Duodenal mucosa (tissue), 2 donors: ENCODE data around the gene CCDC82.

Experiments used
- H3K27ac ChIP-seq: one replicate; pipeline ENCODE4 v1.7.0; 2013; ENCODE audit warnings: low read depth, low read length
- H3K27me3 ChIP-seq, 2 donors: one replicate each; pipeline ENCODE4 v1.7.0; 2013; ENCODE audit warnings: low read length in 2 of 2, control low read depth in 1 of 2; ENCODE audit not compliant: insufficient read depth in 2 of 2, control insufficient read depth in 1 of 2
- H3K36me3 ChIP-seq, 2 donors: one replicate each; pipeline ENCODE4 v1.7.0; 2013; ENCODE audit warnings: low read length in 2 of 2, control low read depth in 1 of 2; ENCODE audit not compliant: insufficient read depth in 2 of 2, control insufficient read depth in 1 of 2
- H3K4me1 ChIP-seq, 2 donors: one replicate each; pipeline ENCODE4 v1.7.0; 2013; ENCODE audit warnings: low read length in 2 of 2, control low read depth in 1 of 2; ENCODE audit not compliant: insufficient read depth in 2 of 2, control insufficient read depth in 1 of 2
- H3K4me3 ChIP-seq, 2 donors: one replicate each; pipeline ENCODE4 v1.7.0; 2013; ENCODE audit warnings: low read length in 2 of 2, low read depth in 1 of 2
- H3K9ac ChIP-seq, 2 donors: one replicate each; pipeline ENCODE4 v1.7.0; 2013; ENCODE audit warnings: low read length in 2 of 2, low read depth in 1 of 2
- H3K9me3 ChIP-seq, 2 donors: one replicate each; pipeline ENCODE4 v1.7.0; 2013; ENCODE audit warnings: low read length in 2 of 2, control low read depth in 1 of 2; ENCODE audit not compliant: control insufficient read depth in 1 of 2

CCDC82 gene

DNA sequence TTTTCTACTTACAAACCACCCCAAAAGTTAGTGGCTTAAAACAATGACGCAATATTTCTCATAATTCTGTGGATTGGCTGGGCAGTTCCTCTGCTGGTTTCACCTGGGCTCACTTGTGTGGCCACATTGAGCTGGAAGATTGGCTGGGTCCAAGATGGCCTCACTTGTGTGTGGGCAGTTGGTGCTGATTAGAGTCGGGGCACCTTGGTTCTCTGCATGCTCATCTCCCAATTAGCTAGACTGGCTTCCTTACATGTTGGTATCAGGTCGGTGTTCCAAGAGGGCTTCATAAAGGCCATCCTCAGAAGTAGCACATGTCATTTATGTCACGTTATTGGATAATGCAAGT lies 59.2 kb downstream of the CCDC82 start:
- H3K27ac ChIP-seq: no peak overlapping the region
- H3K9me3 ChIP-seq: no peaks in the 10 kb centered on the region
- H3K36me3 ChIP-seq: no peaks in the 10 kb centered on the region
- peaks cover 12 to 28% of the 10 kb centered on the region in 2 donors for H3K4me1 ChIP-seq
- H3K4me3 ChIP-seq: no peak overlapping the region
- no peaks in the 10 kb centered on the region for H3K27me3 ChIP-seq
- no peak overlapping the region for H3K9ac ChIP-seq

GRCh38 chr11:96329855-96330510 lies 59.7 kb downstream of the CCDC82 start:
- Histone ChIP-seq H3K4me3 (no peak overlapping the region), H3K36me3 (no peaks in the 10 kb centered on the region), H3K27me3 (no peaks in the 10 kb centered on the region), H3K4me1 (peaks cover 12 to 25% of the 10 kb centered on the region in 2 donors), H3K9me3 (no peaks in the 10 kb centered on the region), H3K27ac (no peak overlapping the region), H3K9ac (no peak overlapping the region)

DNA sequence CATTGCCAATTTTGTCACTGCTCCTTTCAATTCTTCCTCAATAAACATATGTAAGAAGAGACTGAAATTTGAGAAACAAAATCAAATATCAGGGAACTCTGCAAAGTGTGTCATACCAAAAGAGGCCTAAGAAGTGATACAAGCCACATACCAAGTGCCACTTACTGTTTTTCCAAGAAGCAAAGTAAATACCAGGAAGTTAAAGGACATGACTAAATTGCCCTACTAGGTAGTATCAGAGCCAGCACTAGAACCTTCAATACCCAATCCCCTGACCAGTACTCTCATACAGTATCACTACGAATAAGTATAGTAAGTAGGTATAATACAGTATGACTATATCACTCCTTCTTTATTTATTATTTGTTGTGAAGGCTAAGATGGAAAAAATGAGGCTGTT lies 60.3 kb downstream of the CCDC82 start:
- no peaks in the 10 kb centered on the region for H3K27me3 ChIP-seq
- no peak overlapping the region for H3K9ac ChIP-seq
- H3K4me1 ChIP-seq: peaks cover 12 to 25% of the 10 kb centered on the region in 2 donors
- no peak overlapping the region for H3K4me3 ChIP-seq
- H3K27ac ChIP-seq: no peak overlapping the region
- H3K36me3 ChIP-seq: no peaks in the 10 kb centered on the region
- no peaks in the 10 kb centered on the region for H3K9me3 ChIP-seq

GRCh38 chr11:96328395-96329010 lies 61.2 kb downstream of the CCDC82 start:
- Histone ChIP-seq H3K27me3 (no peaks in the 10 kb centered on the region), H3K9ac (no peak overlapping the region), H3K9me3 (no peaks in the 10 kb centered on the region), H3K27ac (no peak overlapping the region), H3K36me3 (no peaks in the 10 kb centered on the region), H3K4me3 (no peak overlapping the region), H3K4me1 (peaks cover 12 to 25% of the 10 kb centered on the region in 2 donors)

DNA sequence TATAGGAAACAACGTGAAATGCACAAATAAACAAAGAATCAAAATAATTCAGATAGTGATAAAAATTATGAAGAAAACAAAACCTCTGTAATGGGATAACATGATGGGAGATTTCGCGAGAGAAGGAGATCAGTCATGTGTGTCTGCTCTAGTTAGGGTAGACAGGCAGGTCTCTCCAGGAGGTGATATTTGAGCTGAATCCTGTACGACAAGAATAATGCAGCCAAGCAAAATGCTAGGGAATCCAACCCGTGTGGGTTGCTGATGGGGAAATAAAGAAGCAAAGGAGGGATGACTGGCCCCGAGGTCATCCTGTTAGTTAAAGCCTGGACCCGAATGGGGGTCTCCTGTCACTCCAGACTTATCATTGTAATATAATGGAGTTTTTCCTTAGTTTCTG lies 62.8 kb downstream of the CCDC82 start:
- Histone ChIP-seq H3K27me3 (no peaks in the 10 kb centered on the region), H3K4me1 (peaks cover 1 to 10% of the 10 kb centered on the region in 2 donors), H3K4me3 (no peak overlapping the region), H3K9ac (no peak overlapping the region), H3K27ac (no peak overlapping the region), H3K9me3 (no peaks in the 10 kb centered on the region), H3K36me3 (no peaks in the 10 kb centered on the region)

DNA sequence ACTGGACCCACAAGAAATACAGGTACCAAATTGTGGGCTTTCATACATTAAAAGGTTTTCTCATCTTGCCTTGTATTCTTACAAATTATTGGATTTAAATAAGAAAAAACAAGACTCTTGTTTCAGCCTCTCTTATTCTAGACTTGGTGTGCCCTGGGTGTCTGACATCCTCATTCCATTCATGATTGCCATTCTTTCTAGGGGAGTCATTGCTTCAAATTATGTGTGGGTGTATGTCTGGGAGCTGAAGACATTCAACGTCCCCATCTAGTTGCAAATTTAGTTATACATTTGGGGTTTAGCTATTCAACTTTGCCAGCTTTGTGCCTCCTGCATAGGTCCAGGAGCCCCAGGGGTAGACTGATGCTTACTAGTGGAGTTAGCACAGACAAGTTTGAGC lies 64.8 kb downstream of the CCDC82 start:
- Histone ChIP-seq H3K27ac (no peak overlapping the region), H3K4me3 (no peak overlapping the region), H3K36me3 (no peaks in the 10 kb centered on the region), H3K4me1 (peaks cover 0 to 6% of the 10 kb centered on the region in 2 donors), H3K27me3 (no peaks in the 10 kb centered on the region), H3K9me3 (no peaks in the 10 kb centered on the region), H3K9ac (no peak overlapping the region)

GRCh38 chr11:96323642-96323985 lies 66.1 kb downstream of the CCDC82 start:
- Histone ChIP-seq H3K27ac (no peak overlapping the region), H3K36me3 (no peaks in the 10 kb centered on the region), H3K9ac (no peak overlapping the region), H3K4me3 (no peak overlapping the region), H3K9me3 (no peaks in the 10 kb centered on the region), H3K4me1 (no peaks in the 10 kb centered on the region), H3K27me3 (no peaks in the 10 kb centered on the region)

GRCh38 chr11:96322775-96323641 lies 66.7 kb downstream of the CCDC82 start:
- Histone ChIP-seq H3K9ac (no peak overlapping the region), H3K27me3 (no peaks in the 10 kb centered on the region), H3K4me1 (no peaks in the 10 kb centered on the region), H3K4me3 (no peak overlapping the region), H3K9me3 (no peaks in the 10 kb centered on the region), H3K36me3 (no peaks in the 10 kb centered on the region), H3K27ac (no peak overlapping the region)

DNA sequence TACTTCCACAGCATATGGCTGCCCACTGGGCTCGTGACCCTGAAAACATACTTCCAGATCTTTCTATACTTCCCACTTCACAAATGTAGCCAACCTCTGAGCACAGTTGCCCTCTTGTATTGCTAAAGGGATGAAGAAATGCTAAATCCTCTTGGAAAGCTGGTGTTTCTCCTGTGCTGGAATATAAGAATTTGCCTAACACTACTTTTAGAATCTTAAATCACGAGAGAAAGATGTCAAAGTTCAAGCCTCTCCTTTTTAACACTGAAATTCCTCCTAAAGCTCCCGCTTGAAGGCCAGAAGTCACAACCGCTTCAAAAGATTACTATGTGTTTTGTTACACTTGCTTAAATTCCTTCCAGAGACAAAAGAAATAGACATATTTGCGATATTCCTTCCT lies 68.6 kb downstream of the CCDC82 start:
- Histone ChIP-seq H3K36me3 (no peaks in the 10 kb centered on the region), H3K9ac (no peak overlapping the region), H3K27me3 (no peaks in the 10 kb centered on the region), H3K9me3 (no peaks in the 10 kb centered on the region), H3K4me3 (no peak overlapping the region), H3K27ac (no peak overlapping the region), H3K4me1 (no peaks in the 10 kb centered on the region)

DNA sequence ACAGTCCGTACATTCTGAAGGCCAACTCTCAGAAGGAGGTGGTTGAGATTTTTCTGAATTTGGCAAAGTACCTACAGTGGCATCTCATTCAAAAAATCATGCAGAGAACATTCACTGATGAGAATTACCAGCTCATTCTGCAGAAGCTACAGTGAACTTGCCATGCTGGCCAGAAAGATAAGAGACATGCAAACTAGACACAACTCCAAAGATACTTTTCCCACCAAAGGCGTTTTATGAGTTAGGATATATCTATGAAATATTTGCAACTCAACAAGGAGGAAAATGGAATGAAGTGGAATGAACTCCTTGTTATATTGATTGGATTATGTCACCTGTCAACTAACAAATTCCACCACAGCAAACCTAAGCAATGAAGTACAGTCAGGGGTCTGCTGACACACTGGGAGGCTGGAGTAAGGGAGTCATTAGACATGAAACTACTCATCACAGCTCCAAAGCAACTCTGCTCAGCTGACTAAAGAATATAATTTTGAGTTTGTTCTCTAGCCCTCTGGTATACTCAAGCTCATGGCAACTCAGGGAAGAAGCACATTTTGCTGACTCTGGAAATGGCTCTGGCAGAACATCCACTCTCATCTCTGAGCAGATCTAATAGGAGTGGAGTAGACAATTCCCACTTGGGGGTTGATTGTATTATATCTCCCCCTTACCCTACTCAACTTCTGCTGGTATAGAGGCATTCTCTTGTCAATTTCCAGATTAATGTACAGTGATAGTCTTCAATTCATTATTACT lies 69.6 kb downstream of the CCDC82 start:
- H3K9me3 ChIP-seq: no peaks in the 10 kb centered on the region
- no peak overlapping the region for H3K9ac ChIP-seq
- no peaks in the 10 kb centered on the region for H3K36me3 ChIP-seq
- no peaks in the 10 kb centered on the region for H3K27me3 ChIP-seq
- no peak overlapping the region for H3K4me3 ChIP-seq
- H3K4me1 ChIP-seq: peaks cover 0 to under 1% of the 10 kb centered on the region in 2 donors
- no peak overlapping the region for H3K27ac ChIP-seq
